ENCODE measurements around the gene AP2S1. TPM values are rescaled to one million over a fixed set of nuclear protein-coding genes. Genes with fewer than 3 reads are reported as not detected.
A peak's percentile ranks its signal among the peaks of the same experiment; 100 is the strongest.

Gene AP2S1
- polyA plus RNA-seq, 2 of the 4 experiments (the other 2 are of a cell fraction) = 150 to 329 TPM

GRCh38 chr19:46788968-46789338 lies 61.7 kb downstream of the AP2S1 start:
- ChIA-PET POLR2A (interaction anchor here (0.6 to 3.5 kb wide), 38 partner anchors 8 to 325 kb away, joined by 3 to 78 read pairs (median 4); partner anchors contain the start of genes AP2S1, ARHGAP35 and ZC3H4), CTCF (interaction anchor here (0.7 to 13.9 kb wide), 11 partner anchors 8 to 202 kb away, joined by 3 to 159 read pairs (median 9); no protein-coding TSS in a partner anchor)
- Histone ChIP-seq H3K4me1 (peaks cover 40% of the 10 kb centered on the region), H3K9me3 (no peaks in the 10 kb centered on the region), H3K4me2 (peak overlapping the region; percentile 44), H3K4me3 (no peak overlapping the region), H3K27ac (peak overlapping the region in 1 of 2 experiments; percentile 58; a peak in 3 of 6 replicates)
- TF ChIP-seq CBX2 (IDR thresholded peaks at IDR 0.05; ENCODE audit: borderline replicate concordance, low read depth) (no peak), USF2 (IDR thresholded peaks at IDR 0.05) (no peak), HMGXB4 (CRISPR knock-in tag; IDR thresholded peaks at IDR 0.05; ENCODE audit: borderline replicate concordance) (no peak), MAX (IDR thresholded peaks at IDR 0.05) (no peak), HOXB13 (CRISPR knock-in tag; IDR thresholded peaks at IDR 0.05; ENCODE audit: low read depth) (no peak), FOSB (CRISPR knock-in tag; IDR thresholded peaks at IDR 0.05) (no peak)
- FAIRE-seq (no peak), ATAC-seq (no peak), DNase-seq (ENCODE audit: low read depth in 1 of 2, low spot score in 1 of 2) (no peak)
- WGBS (ENCODE audit: missing lambda C conversion rate) = 83% methylated on average over 9 of the region's 9 CpGs

- FAIRE-seq (no peak), ATAC-seq (peak; percentile 51 to 77), DNase-seq (ENCODE audit: low read depth in 1 of 2, low spot score in 1 of 2) (peak; percentile 99)
- WGBS (ENCODE audit: missing lambda C conversion rate) = 5% methylated on average over 45 of the region's 46 CpGs
- Histone ChIP-seq H3K4me1 (peaks cover 40% of the 10 kb centered on the region), H3K4me2 (peak within 1 kb of the TSS; percentile 88), H3K9me3 (no peaks in the 10 kb centered on the region), H3K27ac (peak within 1 kb of the TSS; percentile 96 to 97), H3K4me3 (peak within 1 kb of the TSS; percentile 66)
- CTCF ChIA-PET = interaction anchor here (0.7 to 13.9 kb wide), 12 partner anchors 9 to 203 kb away, joined by 3 to 159 read pairs (median 8); no protein-coding TSS in a partner anchor
- POLR2A ChIA-PET = interaction anchor here (0.6 to 3.5 kb wide), 43 partner anchors 8 to 325 kb away, joined by 3 to 78 read pairs (median 4); partner anchors contain the start of genes AP2S1, ARHGAP35 and ZC3H4
- TF ChIP-seq MAFK (IDR thresholded peaks at IDR 0.05; ENCODE audit: partially characterized antibody) = no peak
- TF ChIP-seq MAZ (IDR thresholded peaks at IDR 0.05; ENCODE audit: borderline replicate concordance, low read depth, low read length) = 0 out of 2 replicates have a peak, but pooled peaks have one; percentile 39
- no peak for TF ChIP-seq HDAC2 (IDR thresholded peaks at IDR 0.05)
- TF ChIP-seq SREBF2 (IDR thresholded peaks at IDR 0.05) = no peak
- TF ChIP-seq ATOH8 (CRISPR knock-in tag; IDR thresholded peaks at IDR 0.05; ENCODE audit: low read depth) = 0 out of 2 replicates have a peak, but pooled peaks have one; percentile 52
- no peak for TF ChIP-seq HEYL (CRISPR knock-in tag; IDR thresholded peaks at IDR 0.05)
- TF ChIP-seq ESRRA (IDR thresholded peaks at IDR 0.05; ENCODE audit: borderline replicate concordance, low read length) = no peak
- TF ChIP-seq ELK1 (IDR thresholded peaks at IDR 0.05; ENCODE audit: low read depth, low read length) = no peak
- peak; percentile 44; the same call in 1 of the 2 replicates for TF ChIP-seq GATA3 (IDR thresholded peaks at IDR 0.05; ENCODE audit: borderline replicate concordance)
- no peak for TF ChIP-seq EHMT2 (IDR thresholded peaks at IDR 0.05; ENCODE audit: low read depth)
- no peak for TF ChIP-seq ZFP36 (IDR thresholded peaks at IDR 0.05; ENCODE audit: borderline replicate concordance, partially characterized antibody)
- TF ChIP-seq HOXB5 (CRISPR knock-in tag; IDR thresholded peaks at IDR 0.05) = no peak
- no peak for TF ChIP-seq ZC3H11A (IDR thresholded peaks at IDR 0.05)
- TF ChIP-seq SMC3 (IDR thresholded peaks at IDR 0.05) = peak; percentile 40; the same call in 2 of the 3 replicates
- TF ChIP-seq KDM5A (IDR thresholded peaks at IDR 0.05) = no peak
- TF ChIP-seq TFCP2L1 (CRISPR knock-in tag; IDR thresholded peaks at IDR 0.05) = no peak
- TF ChIP-seq NR3C1 (IDR thresholded peaks at IDR 0.05) = no peak
- no peak for TF ChIP-seq POLR2AphosphoS2 (conservative IDR thresholded peaks at IDR 0.05; ENCODE audit: low read length)
- TF ChIP-seq RCOR1 (IDR thresholded peaks at IDR 0.05; ENCODE audit: low read depth, low read length) = no peak
- peak; percentile 100 for TF ChIP-seq BCL3 (IDR thresholded peaks at IDR 0.05)
- peak; percentile 98 for TF ChIP-seq MYC (IDR thresholded peaks at IDR 0.05; ENCODE audit: borderline replicate concordance, low read length)
- peak; percentile 20 to 28; a peak in 3 of 5 replicates for TF ChIP-seq RAD21 (conservative IDR thresholded peaks at IDR 0.05 in 1 of 2, IDR thresholded peaks at IDR 0.05 in 1 of 2)
Observed at GRCh38 chr19:46788262-46788967, 62.2 kb downstream of the AP2S1 start, which contains the start of gene SLC1A5. TSS of gene SLC1A5 (minus strand) at chr19:46788594. CDS start at chr19:46787965, 629 bp downstream.

Measured in A549 (cell line).